ENCODE results near the gene NECAB2.

- TF ChIP-seq CTCF (IDR thresholded peaks at IDR 0.05) (no peak), POLR2A (IDR thresholded peaks at IDR 0.05) (no peak), POLR2AphosphoS5 (IDR thresholded peaks at IDR 0.05; ENCODE audit: insufficient read depth in 1 of 2, low read depth in 1 of 2) (no peak)
Measured at GRCh38 chr16:84009282-84009681, 41.2 kb downstream of the NECAB2 start.

Measured in vagina (tissue), 2 donors.